Brain pericyte (primary cell): Measurements from ENCODE around the gene ANXA6.
A peak's percentile ranks its signal among the peaks of the same experiment; 100 is the strongest.
"Not testable (repeated sequence)": the region's sequence is repeated elsewhere in the genome, so short reads cannot be mapped to it uniquely, and the experiment has no call there.

Experiments used
- DNase-seq: peaks from one replicate; pipeline ENCODE4 v3.0.0-alpha.2; 2012; ENCODE audit warnings: low read depth, low spot score

ANXA6 gene

GRCh38 chr5:151157426-151158286, at the start of gene ANXA6:
TSS of gene ANXA6 (minus strand) at chr5:151157779. CDS start at chr5:151147901, 9,878 bp downstream.
- DNase-seq: peak; percentile 32

GRCh38 chr5:151205411-151205810, 47.8 kb upstream of the ANXA6 start:
- no peak for DNase-seq

- no peak for DNase-seq
Measured at GRCh38 chr5:151204051-151204450, 46.5 kb upstream of the ANXA6 start.

- no peak for DNase-seq
Measured at GRCh38 chr5:151202381-151203139, 45.0 kb upstream of the ANXA6 start.

- DNase-seq: no peak
Measured at GRCh38 chr5:151200913-151201595, 43.5 kb upstream of the ANXA6 start.

- DNase-seq: no peak
Measured at GRCh38 chr5:151199581-151200185, 42.1 kb upstream of the ANXA6 start.

GRCh38 chr5:151198861-151199260, 41.3 kb upstream of the ANXA6 start:
- no peak for DNase-seq

- not testable (repeated sequence) for DNase-seq
Measured at GRCh38 chr5:151197291-151197600, 39.7 kb upstream of the ANXA6 start.

GRCh38 chr5:151196556-151197290, 39.1 kb upstream of the ANXA6 start:
- DNase-seq: no peak

- DNase-seq: no peak
Measured at GRCh38 chr5:151195622-151196021, 38.0 kb upstream of the ANXA6 start.

- DNase-seq: no peak
Measured at GRCh38 chr5:151192626-151193025, 35.0 kb upstream of the ANXA6 start.

GRCh38 chr5:151191661-151192060, 34.1 kb upstream of the ANXA6 start:
- DNase-seq: no peak

- no peak for DNase-seq
Measured at GRCh38 chr5:151189151-151189550, 31.6 kb upstream of the ANXA6 start.

GRCh38 chr5:151186538-151186937, 29.0 kb upstream of the ANXA6 start:
- DNase-seq: no peak

- no peak for DNase-seq
Measured at GRCh38 chr5:151186052-151186451, 28.5 kb upstream of the ANXA6 start.

GRCh38 chr5:151184316-151185042, 26.9 kb upstream of the ANXA6 start:
- no peak for DNase-seq

GRCh38 chr5:151183456-151184245, 26.1 kb upstream of the ANXA6 start:
- DNase-seq: no peak

- no peak for DNase-seq
Measured at GRCh38 chr5:151182976-151183375, 25.4 kb upstream of the ANXA6 start.

- no peak for DNase-seq
Measured at GRCh38 chr5:151182524-151182900, 24.9 kb upstream of the ANXA6 start.
